Fibroblast of mammary gland (primary cell): ENCODE measurements around the gene KCNQ1.

ENCODE experiments used
- DNase-seq: peaks from one replicate; pipeline ENCODE4 v3.0.0-alpha.2; 2010; ENCODE audit warnings: low read depth
- H3K4me3 ChIP-seq: 2 replicates; pipeline ENCODE4 v1.5.1; 2011; ENCODE audit warnings: low read depth, mild to moderate bottlenecking, low read length, moderate library complexity; ENCODE audit not compliant: control insufficient read depth
- TF ChIP-seq, protein P1 (sequence below): conservative IDR thresholded peaks from 2 replicates; pipeline ENCODE4 v1.5.1; 2011; ENCODE audit warnings: low read depth, low read length, inconsistent platforms; ENCODE audit not compliant: control insufficient read depth, insufficient read depth

Gene KCNQ1

DNA sequence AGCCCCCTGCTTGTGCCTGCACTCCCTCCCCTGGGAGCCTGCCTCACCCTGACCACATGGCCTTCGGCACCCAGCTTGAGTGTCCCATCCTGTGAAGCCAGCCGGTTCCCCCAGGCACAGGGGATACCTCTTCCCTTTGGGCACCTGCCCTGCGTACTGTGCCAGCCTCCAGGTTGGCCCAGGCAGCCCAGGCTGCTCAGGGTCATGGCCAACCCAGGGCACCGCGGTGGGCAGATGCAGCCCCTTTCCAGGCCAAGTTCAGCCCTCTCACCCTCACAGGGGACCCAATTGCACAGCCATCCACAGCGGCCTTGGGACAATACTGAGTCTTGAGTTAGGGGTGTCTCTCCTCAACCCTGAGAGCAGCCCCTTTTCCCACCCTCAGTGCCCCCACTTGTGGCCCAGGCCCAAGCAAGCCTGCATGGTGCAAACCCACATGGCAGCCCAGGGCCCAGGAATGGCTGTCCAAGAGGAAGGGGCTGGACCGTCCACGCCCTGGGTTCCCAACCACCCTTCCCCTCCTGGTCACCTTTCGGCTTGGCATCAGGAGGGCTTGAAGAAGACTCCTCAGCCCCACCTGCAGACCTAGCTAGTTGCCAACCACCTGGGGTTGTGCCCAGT, 353.0 kb downstream of the KCNQ1 start:
- TF ChIP-seq, protein P1, sequence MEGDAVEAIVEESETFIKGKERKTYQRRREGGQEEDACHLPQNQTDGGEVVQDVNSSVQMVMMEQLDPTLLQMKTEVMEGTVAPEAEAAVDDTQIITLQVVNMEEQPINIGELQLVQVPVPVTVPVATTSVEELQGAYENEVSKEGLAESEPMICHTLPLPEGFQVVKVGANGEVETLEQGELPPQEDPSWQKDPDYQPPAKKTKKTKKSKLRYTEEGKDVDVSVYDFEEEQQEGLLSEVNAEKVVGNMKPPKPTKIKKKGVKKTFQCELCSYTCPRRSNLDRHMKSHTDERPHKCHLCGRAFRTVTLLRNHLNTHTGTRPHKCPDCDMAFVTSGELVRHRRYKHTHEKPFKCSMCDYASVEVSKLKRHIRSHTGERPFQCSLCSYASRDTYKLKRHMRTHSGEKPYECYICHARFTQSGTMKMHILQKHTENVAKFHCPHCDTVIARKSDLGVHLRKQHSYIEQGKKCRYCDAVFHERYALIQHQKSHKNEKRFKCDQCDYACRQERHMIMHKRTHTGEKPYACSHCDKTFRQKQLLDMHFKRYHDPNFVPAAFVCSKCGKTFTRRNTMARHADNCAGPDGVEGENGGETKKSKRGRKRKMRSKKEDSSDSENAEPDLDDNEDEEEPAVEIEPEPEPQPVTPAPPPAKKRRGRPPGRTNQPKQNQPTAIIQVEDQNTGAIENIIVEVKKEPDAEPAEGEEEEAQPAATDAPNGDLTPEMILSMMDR = no peak
- no peak for DNase-seq
- H3K4me3 ChIP-seq = no peak overlapping the region

DNA sequence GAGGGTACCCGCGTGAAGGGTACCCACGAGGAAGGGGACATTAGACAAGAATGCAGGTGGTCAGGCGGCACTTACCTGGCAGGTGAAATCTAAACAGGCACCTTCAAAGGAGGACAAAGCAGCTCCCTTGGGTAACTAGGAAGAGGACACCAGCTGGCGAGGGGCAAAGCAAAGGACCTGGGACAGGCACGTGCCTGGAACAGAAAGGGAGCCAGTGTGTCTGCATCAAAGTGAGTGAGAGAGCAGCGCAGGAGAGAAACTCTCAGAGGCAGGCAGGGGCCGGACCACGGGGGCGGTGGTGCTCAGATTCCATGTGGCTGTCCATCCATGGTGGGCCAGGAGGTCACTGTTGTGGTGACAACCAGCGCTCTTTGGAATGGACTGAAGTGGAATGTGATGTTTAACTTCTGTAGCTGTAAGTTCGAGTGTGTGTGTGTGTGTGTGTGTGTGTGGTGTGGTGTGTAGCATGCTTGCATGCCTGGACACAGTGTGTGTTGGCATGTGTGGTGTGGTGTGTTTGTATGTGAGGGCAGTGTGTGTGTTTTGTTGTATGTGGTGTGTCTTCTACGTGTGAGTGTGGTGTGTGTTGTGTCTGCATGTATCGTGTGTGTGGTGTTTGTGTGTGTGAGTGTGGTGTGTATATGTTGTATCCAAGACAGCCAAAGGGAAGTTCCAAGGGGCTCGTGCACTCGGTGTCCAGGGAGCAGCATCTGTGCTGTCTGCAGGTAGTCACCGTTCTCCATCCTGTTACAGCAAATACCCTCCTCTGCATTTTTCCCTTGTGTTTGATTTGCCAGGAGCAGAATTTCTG, 354.3 kb downstream of the KCNQ1 start:
- TF ChIP-seq, protein P1 = no peak
- DNase-seq = no peak
- H3K4me3 ChIP-seq = no peak overlapping the region

DNA sequence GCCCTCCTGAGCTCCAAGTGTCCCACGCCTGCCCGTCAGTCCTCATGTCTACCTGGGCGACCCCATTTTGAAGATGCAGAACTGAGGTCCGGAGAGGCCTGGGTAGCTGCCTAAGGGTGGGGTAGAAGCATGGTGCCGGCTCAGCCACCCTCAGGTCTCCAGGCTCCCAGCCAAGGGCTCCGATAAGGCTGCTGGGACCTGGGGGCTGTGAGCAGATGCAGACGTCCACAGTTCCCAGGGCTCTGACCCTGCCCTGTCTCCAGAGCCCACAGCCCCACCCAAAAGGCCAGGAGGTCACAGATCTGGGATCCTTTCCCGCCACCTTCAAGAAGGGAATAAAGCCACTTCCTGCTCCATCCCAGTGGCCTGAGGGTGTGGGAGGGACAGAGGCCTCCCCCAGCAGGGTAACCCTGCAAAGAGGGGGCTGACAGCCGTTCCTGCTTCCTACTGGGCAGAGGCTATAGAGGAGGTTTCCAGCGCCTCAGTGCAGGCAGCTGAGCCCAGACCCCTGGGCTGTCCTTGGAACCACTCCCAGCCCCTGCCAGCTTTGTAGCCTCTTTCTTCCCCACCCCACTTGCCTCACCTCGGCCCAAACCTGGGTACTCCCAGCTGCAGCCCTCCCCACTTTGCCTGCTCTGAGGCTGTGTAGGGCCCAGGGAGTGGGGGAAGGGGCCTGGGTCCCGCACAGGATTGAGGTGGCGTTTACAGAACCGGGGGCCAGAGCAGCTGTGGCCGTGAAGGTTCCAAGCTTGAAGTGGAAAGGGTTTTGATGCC, 355.3 kb downstream of the KCNQ1 start:
- H3K4me3 ChIP-seq = no peak overlapping the region
- DNase-seq = no peak
- TF ChIP-seq, protein P1 = no peak

DNA sequence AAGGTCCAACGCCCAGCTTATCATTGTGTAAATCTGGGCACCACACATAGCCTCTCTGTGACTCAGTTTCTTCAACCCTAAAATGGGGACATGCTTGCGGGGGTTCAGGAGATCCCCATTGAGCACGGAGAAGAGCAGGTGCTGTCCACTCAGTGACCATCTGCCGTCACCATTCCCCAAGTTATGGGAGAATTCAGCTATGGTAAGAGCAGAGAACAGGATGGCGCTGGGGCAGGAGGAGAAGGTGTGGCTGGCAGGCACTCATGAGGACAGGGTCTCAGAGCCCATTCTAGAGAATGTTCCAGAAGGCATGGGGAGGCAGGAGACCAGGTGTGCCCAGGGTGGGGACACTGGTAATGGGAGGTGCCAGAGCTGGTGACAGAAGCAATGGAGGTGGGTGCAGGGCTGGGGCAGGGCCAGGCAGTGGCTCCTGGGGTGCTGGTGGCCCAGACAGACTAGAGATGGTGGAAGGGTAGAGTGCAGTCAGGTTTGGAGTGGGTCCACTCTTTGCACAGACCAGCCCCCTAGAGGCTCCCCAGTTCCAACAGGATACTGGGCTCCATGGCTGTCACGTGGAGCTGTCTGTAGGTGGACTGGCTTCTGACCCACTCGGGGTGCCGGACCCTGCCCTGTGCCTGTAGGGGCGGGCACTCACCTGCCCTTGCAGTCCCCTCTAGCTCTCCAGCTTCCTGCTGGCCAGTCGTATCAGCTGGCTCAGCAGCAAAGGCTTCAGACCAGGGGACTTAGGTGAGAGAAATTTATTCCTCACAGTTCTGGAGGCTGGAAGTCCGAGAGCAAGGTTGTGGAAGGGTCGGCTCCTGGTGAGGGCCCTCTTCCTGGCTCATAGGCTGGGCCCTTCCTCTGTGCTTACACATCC, 356.1 kb downstream of the KCNQ1 start:
- TF ChIP-seq, protein P1 = no peak
- H3K4me3 ChIP-seq = no peak overlapping the region
- no peak for DNase-seq

DNA sequence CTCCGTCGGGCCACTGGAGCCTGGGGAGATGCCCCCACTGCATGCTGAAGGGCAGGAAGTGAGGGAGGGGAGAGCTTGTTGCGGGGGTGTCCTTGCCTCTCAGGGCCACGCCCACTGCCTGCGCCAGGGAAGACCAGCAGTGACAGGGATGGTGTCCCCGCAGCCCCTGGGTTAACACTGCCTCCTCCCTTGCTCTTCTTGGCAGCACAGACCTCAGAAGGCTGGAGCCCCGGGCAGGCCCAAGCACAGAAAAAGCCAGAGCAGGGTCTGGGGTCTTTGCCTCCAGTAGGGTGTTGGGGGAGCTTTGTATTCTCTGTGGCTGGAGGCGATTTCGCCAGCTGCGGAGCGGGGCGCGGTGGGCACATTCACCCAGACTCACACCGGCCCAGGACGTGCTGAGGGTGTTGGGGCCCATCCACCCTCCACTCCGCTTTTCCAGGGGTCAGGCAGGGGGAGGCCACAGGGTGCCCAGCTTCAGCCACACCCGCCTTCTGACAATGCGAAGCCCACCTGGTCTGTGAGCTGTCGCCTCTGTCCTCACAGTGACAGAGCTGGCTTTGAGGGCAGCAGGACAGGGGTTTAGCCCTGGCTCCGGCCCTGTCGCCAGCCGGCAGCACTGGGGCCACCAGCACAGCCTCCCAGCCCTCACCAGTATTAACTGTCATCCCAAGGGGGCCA, 357.0 kb downstream of the KCNQ1 start:
- DNase-seq = no peak
- TF ChIP-seq, protein P1 = no peak
- H3K4me3 ChIP-seq = no peak overlapping the region
